HG03354 (cell line): ENCODE measurements around the gene TJP3.
A peak's percentile ranks its signal among the peaks of the same experiment; 100 is the strongest.
"Not testable (repeated sequence)": the region's sequence is repeated elsewhere in the genome, so short reads cannot be mapped to it uniquely, and the experiment has no call there.

Experiments
- ATAC-seq: cut with Tn5 transposase; IDR thresholded peaks from one replicate; pipeline ENCODE4 v1.9.1; 2021; ENCODE audit warnings: mild to moderate bottlenecking; ENCODE audit not compliant: unreplicated experiment, poor library complexity, severe bottlenecking

The TJP3 gene

GRCh38 chr19:3708207-3708931 lies at the start of gene TJP3:
TSS of gene TJP3 (plus strand) at chr19:3708384. CDS start at chr19:3728433, 20,049 bp downstream.
- no peak for ATAC-seq

- no peak for ATAC-seq
Observed at GRCh38 chr19:3658870-3659745, 49.1 kb upstream of the TJP3 start.

DNA sequence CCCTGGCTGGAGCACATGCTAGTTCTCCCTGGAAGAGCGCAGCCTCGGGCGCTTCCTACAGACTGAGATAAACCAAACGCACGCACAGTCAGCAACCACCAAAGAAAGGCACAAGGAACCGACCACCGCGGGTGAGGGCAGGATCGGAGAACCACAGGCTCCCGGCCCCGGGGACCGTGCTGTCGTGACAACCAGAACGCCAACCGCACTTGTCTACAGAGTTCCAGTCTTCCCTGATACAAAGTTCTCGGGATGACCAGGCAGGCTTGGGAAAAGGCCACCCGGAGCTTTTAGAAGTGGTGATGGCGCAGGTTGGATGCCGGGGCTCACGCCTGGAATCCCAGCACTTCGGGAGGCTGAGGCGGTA lies 48.5 kb upstream of the TJP3 start:
- ATAC-seq, result no peak

DNA sequence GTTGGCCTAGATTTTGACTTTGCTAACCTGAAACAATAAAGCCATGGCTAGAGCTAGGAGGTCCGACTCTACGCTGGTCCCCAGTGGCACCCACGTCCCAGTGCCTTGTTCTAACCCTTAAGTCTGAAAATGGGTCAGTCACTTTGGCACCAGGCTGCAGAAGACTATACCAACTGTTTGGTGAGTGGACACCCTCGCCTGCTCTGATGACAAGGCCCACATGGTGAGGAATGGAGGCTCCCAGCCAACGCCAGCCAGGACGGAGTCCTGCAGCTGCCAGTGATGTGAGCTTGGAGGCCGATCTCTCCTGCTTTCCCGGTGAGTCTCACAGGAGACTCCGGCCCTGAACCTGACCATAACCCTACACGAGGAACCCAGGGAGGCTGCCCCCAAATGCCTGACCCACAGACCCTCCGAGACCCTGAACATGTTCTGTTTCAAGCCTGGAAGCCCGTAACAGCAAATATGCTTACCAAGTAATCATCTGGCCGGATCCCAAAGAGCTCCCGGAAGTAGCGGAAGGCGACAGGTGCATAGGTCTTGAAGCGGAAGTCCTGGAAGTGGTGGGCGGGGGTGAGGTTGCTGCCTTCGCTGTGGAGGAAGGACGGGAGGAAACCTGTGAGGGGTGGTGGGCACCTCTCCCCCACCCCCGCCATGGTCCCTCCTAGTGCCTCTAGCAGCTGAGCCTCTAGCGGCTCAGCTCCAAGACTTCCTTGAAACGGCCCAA lies 47.5 kb upstream of the TJP3 start:
- no peak for ATAC-seq

GRCh38 chr19:3661284-3662238 lies 46.6 kb upstream of the TJP3 start:
- no peak for ATAC-seq

DNA sequence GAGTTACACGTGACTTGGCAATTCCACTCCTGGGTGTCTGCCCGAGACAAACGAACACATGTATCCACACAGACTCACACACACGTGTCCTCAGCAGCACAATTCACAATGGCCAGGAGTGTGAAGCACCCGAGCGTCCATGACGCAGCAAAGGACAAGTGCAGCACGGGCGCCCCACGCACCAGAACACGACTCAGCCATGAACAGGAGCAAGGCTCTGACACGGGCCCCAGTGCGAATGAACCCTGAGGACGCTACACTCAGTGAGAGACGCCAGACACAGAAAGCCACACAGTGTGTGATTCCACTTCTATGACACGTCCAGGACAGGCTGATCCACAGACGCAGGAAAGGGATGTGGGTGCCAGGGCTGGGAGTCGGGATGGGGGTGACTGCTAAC lies 44.3 kb upstream of the TJP3 start:
- no peak for ATAC-seq

DNA sequence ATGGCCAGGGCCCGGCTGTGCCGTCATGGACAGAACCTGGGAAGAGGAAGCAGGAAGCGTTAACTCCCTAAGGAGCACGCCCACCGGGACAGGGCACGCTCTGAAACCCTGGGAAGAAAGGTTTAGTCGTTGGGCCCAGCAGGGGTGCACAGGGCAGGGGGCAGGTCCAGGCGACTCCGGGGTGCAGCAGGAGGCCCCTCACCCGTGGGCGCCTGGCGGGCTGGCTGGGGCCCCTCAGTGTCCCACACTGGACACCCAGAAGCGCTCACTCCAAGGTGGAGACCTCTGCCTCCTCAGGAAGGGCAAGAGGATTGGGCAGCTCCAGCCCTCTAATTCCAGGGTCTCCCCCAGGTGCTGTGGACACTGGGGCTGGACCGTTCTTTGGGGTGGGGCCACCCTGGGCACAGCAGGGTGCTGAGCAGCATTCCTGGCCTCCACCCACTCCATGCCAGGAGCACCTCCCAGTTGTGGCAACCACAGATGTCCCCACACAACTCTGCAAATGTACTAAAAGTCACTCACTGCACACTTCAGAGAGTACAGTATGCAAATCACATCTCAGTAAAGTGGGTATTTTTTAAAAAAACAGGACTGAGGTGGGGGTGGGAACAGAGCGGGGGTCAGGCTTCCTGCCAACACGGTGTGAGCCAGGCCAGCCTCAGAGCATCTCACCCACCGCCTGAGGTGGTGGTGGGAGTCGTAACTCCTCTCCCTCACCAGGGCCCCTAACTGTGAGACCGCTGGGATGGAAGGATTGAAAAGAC lies 43.1 kb upstream of the TJP3 start:
- no peak for ATAC-seq

DNA sequence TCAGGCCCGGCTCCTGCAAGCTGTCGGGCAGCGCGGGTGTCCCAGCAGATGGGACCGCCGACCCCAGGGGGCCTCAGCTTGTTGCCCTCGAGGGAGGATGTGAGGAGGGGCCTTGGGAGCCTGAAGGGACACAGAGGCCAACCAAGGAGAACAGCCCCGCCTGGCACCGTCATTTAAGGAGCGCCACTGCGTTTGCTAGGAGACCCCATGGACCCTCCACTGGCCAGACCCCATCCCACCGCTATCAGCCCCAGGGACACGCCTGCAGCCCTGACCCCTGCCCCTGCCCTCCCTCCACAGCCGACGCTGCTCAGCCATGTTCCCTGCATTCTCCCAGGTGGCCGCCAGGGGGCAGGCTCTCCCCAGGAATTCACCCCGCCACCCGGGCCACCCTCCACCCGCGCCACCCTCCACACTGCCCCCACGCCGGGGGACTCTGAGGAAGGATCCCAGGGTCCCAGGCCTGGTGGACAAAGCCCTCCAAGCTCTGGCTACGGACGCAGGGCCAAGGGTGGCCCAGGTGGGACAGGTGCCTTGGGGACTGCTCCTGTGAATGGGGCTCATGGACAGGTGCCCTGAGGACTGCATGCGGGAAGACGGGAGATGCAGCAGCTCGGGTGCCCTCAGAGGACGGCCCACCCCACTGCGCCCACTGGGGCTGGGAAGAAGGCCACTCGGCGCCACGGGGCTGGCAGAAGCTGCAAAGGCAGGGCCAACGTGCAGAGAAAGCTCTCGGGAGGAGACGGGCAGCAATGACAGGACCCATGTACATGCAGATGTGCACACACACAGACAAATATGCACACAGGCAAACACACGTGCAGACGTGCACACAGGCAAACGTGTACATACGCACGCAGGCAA lies 42.3 kb upstream of the TJP3 start:
- peak; percentile 51 for ATAC-seq

DNA sequence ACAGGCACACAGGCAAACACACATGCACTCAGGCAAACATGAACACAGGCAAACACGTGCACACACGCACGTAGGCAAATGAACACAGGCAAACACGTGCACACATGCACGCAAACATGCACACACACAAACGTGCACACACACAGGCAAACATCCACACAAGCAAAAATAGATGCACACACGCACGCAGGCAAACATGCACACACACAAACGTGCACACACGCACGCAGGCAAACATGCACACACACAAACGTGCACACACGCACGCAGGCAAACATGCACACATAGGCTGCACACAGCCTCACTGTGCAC lies 41.7 kb upstream of the TJP3 start:
- not testable (repeated sequence) for ATAC-seq

GRCh38 chr19:3667037-3667638 lies 41.0 kb upstream of the TJP3 start:
- ATAC-seq, result no peak

DNA sequence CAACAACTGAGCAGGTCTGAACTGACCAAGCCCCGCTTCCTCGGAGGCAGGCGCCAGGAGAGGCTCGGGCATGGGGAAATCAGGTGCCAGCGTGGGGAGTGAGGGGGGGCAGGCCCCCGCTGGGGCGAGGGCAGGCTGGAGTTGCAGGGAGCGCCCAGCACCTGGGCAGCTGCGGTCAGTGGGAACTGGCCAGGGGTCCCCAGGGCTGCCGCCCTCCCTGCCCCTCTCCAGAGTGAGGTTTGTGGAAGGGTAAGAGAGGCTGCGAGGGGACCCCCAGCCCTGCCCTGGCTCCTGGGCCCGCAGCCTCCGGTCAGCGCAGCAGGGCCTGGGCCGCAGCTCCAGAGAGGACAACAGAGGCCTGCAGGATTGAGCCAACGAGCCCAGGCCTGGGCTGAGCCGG lies 40.4 kb upstream of the TJP3 start:
- no peak for ATAC-seq

DNA sequence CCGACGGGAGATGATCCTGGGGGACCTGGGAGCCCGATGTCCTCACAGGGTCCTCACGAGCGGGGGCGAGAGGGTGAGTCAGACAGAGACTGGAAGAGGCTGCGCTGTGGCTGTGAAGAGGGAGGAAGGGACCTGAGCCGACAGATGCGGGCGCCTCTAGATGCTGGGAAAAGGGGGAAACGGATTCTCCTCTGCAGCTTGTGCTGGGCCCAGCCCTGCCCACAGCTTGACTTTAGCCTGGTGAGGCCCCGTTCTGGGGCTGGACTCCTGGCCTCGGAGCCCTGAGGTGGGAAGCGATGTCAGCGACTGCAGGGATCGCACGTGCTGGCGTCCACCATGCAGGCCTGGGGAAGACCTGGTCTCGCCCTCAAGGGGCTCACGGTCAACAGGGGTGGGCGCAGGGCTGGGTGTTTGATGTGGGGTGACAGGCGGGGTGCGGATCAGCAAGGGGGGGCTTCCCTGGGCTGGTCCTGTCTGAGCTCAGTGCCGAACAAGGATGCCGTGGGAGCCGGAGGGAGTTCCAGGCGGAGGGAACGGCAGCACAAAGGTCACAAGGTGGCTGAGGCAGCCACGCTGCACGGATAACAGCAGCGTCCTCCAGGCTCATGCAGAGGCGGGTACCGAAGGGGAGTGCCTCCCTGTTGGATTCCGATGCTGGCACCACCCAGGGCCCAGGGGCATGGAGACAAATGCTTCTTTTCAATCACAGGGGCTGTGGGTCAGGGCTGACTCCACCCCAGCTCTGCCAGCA lies 39.7 kb upstream of the TJP3 start:
- no peak for ATAC-seq

DNA sequence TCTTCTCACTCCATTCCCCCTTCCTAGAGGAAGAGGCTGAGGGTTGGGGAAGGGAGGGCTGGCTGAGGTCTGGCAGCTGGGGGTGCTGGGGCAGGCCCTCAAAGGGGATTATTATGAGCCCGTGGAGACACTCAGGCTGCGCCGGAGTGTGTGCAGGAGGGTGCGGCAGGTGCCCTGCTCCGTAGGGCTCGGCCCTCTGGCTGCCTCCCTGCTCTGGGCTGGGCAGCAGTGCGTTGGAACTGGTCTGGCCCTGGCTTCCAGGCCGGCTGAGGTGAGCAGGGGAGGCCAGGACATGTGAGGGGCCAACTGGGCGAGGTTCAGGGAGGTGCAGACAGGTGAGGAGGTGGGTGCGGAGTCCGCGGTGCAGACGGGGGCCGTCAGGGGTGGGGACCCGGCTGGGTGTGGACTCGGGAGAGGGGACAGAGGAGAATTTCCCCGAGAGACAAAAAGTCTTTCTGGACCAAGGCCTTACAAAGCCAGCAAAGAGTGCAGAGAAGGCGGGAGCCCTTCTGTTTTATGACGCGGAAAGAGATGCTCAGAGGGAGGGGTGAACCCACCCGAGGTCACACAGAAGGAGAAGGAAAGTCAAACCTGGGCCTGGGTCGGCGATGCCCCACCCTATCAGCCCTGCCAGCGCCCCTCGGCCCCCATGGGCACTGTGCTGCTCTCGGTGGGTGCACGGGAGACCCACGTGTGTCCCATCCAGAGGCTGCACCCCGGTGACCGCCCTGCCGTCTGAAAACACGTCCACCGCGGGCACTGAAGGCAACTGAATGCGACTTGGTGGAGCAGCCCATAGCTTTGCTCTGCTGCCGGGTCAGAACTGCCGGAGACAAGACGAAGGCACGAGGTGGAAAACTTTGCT lies 38.9 kb upstream of the TJP3 start:
- ATAC-seq, result no peak

DNA sequence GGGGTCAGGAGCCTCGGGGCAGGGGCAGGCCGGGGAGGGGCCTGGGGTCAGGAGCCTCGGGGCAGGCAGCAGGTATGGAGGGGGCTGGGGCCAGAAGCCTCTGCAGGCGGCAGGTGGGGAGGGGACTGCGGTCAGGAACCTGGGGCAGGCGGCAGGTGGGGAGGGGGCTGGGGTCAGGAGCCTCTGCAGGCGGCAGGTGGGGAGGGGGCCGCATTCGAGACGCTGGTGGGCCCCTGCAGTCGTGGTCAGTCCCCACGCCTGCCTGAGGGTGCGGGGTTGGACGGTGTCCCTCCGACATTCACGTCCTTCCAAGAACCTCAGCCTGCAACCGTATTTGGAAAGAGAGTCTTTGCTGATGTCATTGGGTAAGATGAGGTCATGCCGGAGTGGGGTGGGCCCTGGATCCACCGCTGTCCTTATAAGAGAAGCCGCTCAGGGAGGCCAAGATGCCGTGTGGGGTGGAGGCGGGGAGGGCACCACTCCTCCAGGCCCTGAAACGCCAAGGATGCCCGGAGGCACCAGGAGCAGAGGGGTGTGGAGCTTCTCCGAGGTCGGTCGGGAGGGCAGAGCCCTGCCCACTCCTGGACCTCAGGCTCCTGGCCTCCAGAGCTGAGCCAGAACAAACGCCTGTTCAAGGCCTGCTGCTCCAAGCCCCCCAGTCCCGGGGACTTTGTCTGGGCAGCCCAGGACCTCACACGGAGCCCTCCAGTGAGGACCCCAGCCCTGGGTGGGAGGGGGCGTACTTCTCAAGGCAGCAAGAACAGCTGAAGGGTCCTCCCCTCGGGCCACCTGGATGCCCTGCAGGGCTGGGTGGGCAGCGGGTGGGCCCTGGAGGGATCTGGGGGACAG lies 38.0 kb upstream of the TJP3 start:
- ATAC-seq, result no peak
